Activated T-helper 1 cell treated with anti-CD3 and anti-CD28 coated beads, Interleukin-2, amount 50 U/mL, for 16 hours (primary cell): ENCODE measurements around the gene SMARCA2.
A peak's percentile ranks its signal among the peaks of the same experiment; 100 is the strongest.
"Not testable (repeated sequence)": the region's sequence is repeated elsewhere in the genome, so short reads cannot be mapped to it uniquely, and the experiment has no call there.

Experiments used
- DNase-seq, 2 donors: peaks; one replicate each; pipeline ENCODE4 v3.0.0-alpha.2; 2020; ENCODE audit warnings: low read depth in 1 of 2, low spot score in 1 of 2

The SMARCA2 gene

GRCh38 chr9:2134391-2134790, 119.2 kb downstream of the SMARCA2 start:
- no peak for DNase-seq

GRCh38 chr9:2138646-2139045, 123.5 kb downstream of the SMARCA2 start:
- DNase-seq: no peak

- DNase-seq: no peak
Observed at GRCh38 chr9:2140600-2141223, 125.6 kb downstream of the SMARCA2 start.

GRCh38 chr9:2142212-2142611, 127.1 kb downstream of the SMARCA2 start:
- no peak for DNase-seq

- DNase-seq: no peak
Observed at GRCh38 chr9:2144619-2145018, 129.5 kb downstream of the SMARCA2 start.

- no peak for DNase-seq
Observed at GRCh38 chr9:2145746-2146145, 130.6 kb downstream of the SMARCA2 start.

- not testable (repeated sequence) for DNase-seq
Observed at GRCh38 chr9:2146700-2147099, 131.6 kb downstream of the SMARCA2 start.

GRCh38 chr9:2150338-2150737, 135.2 kb downstream of the SMARCA2 start:
- DNase-seq: no peak

GRCh38 chr9:2151171-2151570, 136.0 kb downstream of the SMARCA2 start:
- DNase-seq: no peak

GRCh38 chr9:2152966-2153629, 138.0 kb downstream of the SMARCA2 start:
- DNase-seq: no peak

GRCh38 chr9:2153630-2154217, 138.6 kb downstream of the SMARCA2 start:
- DNase-seq: no peak

GRCh38 chr9:2154731-2155130, 139.6 kb downstream of the SMARCA2 start:
- no peak for DNase-seq

- no peak for DNase-seq
Observed at GRCh38 chr9:2155966-2156365, 140.8 kb downstream of the SMARCA2 start.

GRCh38 chr9:2157277-2158110, 142.3 kb downstream of the SMARCA2 start:
- peak in 1 of 2 donors; percentile 2 for DNase-seq

GRCh38 chr9:2158111-2158610, 143.0 kb downstream of the SMARCA2 start:
- no peak for DNase-seq

- no peak for DNase-seq
Observed at GRCh38 chr9:2158766-2159430, 143.8 kb downstream of the SMARCA2 start.

GRCh38 chr9:2159521-2160454, 144.6 kb downstream of the SMARCA2 start:
- DNase-seq: no peak

- no peak for DNase-seq
Observed at GRCh38 chr9:2161661-2162060, 146.5 kb downstream of the SMARCA2 start.

GRCh38 chr9:2163231-2163885, 148.2 kb downstream of the SMARCA2 start:
- no peak for DNase-seq
